Esophagus squamous epithelium (tissue), 4 donors: ENCODE results near the gene CCDC27.

Source experiments
- POLR2A ChIP-seq, 4 donors: fragments of 450-650 bp; IDR thresholded peaks; one replicate each; pipeline ENCODE4 v1.6.1; 2017; ENCODE audit warnings: antibody characterized with exemption in 4 of 4, mild to moderate bottlenecking in 4 of 4, moderate library complexity in 3 of 4
- TF ChIP-seq, protein P1 (sequence below), 6 experiments: fragments of 450-650 bp in 4 of 6; fragments of 200-600 bp in 2 of 6; sonication (generic) in 2 of 6; IDR thresholded peaks; one replicate each; pipeline ENCODE4 v1.5.1; 2016 to 2019; ENCODE audit warnings: antibody characterized with exemption in 6 of 6, mild to moderate bottlenecking in 4 of 6, moderate library complexity in 4 of 6

DNA sequence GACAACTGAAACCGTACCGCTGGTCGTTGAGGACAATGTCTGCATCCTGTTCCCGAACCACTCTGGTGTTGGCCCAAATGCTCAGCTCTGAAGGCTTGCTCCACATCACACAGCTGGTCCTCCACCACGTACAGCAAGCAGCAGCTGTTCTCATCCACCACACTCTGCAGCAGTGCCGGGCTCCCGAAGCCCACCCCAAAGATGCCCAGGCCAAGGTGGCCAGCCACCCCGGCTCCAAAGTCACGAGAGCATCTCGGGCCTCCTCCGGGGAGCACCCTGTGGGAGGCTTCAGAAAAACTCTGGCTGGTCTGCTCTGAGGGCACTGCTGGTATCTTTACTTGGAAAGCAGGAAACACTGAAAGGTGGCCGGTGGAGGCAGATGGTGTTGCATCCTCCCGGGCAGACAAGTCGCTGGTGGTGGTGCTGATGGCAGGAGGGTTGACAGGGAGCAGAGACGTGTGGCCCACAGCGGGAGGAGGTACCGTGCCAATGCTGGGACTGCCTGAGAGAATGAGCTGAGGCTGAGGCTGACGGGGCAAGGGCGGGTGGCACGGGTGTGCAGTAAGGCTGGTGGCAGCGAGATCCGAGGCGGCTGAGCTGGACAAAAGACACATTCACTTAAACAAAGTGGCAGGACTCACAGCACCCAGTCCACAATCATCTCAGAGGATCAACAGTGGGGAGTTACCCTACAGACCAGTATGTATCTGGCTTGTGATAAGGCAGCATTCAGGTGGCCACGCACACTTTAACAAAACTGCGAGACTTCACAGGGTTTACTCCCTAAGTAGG, 6.5 kb upstream of the CCDC27 start:
- TF ChIP-seq, protein P1, sequence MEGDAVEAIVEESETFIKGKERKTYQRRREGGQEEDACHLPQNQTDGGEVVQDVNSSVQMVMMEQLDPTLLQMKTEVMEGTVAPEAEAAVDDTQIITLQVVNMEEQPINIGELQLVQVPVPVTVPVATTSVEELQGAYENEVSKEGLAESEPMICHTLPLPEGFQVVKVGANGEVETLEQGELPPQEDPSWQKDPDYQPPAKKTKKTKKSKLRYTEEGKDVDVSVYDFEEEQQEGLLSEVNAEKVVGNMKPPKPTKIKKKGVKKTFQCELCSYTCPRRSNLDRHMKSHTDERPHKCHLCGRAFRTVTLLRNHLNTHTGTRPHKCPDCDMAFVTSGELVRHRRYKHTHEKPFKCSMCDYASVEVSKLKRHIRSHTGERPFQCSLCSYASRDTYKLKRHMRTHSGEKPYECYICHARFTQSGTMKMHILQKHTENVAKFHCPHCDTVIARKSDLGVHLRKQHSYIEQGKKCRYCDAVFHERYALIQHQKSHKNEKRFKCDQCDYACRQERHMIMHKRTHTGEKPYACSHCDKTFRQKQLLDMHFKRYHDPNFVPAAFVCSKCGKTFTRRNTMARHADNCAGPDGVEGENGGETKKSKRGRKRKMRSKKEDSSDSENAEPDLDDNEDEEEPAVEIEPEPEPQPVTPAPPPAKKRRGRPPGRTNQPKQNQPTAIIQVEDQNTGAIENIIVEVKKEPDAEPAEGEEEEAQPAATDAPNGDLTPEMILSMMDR (IDR thresholded peaks at IDR 0.05), result no peak
- no peak for TF ChIP-seq POLR2A (IDR thresholded peaks at IDR 0.05)
